H54 (cell line): ENCODE data around the gene CCDC85C.

ENCODE experiments used
- DNase-seq: peaks from one replicate; pipeline ENCODE4 v3.0.0; 2011; ENCODE audit warnings: low spot score, mixed read lengths; ENCODE audit not compliant: insufficient read length
- FAIRE-seq: peaks from 3 replicates; lab custom pipeline; 2011; peaks lifted over from hg19 to GRCh38; lab: Jason Lieb, UNC
- POLR2A ChIP-seq: IDR thresholded peaks from 2 replicates; pipeline ENCODE4 v1.6.1; 2011; ENCODE audit warnings: low read depth, mild to moderate bottlenecking, low read length

CCDC85C gene

GRCh38 chr14:99465288-99465687 lies 138.7 kb downstream of the CCDC85C start:
- TF ChIP-seq POLR2A = no peak
- DNase-seq (no peak), FAIRE-seq (no peak)

- no peak for TF ChIP-seq POLR2A
- no peak for DNase-seq
- FAIRE-seq = no peak
Observed at GRCh38 chr14:99463974-99464373, 140.0 kb downstream of the CCDC85C start.

- TF ChIP-seq POLR2A = no peak
- FAIRE-seq (no peak), DNase-seq (no peak)
Observed at GRCh38 chr14:99462210-99462609, 141.8 kb downstream of the CCDC85C start.

DNA sequence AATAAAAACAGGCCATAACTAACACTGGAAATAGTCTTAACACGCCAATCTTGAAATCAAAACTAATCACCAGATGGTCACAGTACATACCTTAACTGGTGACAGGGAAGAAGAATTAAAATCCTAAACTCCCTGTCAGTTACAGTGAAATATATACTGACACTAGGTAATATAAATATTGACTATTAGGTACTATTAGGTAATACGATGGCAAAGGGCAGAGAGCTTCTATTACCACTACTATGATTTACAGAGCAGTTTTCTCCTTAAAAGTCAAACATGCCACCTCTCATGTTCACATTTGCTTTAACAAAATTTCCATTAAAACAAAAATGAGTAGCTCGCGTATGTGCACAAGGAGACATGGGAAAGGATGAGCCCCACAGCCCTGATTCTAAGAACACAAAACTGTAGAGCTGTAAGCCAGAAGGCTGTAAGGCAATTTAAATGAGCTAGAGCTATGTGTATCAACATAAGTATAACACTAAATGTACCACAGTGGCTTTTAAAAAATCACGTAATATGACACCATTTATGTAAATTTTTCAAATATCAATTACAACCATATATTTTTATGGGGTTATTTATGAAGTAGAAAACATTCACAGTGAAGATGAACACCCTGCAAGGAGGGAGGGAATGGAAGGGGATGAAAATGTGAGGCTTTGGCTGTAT lies 142.5 kb downstream of the CCDC85C start:
- DNase-seq (no peak), FAIRE-seq (no peak)
- TF ChIP-seq POLR2A = no peak

- DNase-seq (no peak), FAIRE-seq (no peak)
- TF ChIP-seq POLR2A = no peak
Observed at GRCh38 chr14:99460793-99461192, 143.2 kb downstream of the CCDC85C start.

GRCh38 chr14:99459481-99460100 lies 144.4 kb downstream of the CCDC85C start:
- FAIRE-seq (no peak), DNase-seq (no peak)
- TF ChIP-seq POLR2A = no peak

DNA sequence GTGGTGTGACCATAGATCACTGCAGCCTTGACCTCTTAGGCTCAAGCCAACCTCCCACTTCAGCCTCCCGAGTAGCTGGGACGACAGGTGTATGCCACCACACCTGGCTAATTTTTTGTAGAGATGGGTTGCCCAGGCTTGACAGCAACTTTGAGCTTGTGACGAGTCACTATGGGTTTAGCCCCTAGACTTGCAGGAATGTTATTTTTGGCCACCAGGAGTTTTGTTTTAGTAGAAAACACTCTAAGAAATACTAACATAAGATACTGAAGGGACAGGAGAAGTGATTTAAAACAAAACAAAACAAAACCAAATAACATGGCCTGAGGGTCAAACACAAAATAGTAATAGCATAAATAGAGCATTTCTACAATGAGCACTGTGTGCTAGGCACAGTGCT lies 149.8 kb downstream of the CCDC85C start:
- DNase-seq (no peak), FAIRE-seq (no peak)
- no peak for TF ChIP-seq POLR2A

DNA sequence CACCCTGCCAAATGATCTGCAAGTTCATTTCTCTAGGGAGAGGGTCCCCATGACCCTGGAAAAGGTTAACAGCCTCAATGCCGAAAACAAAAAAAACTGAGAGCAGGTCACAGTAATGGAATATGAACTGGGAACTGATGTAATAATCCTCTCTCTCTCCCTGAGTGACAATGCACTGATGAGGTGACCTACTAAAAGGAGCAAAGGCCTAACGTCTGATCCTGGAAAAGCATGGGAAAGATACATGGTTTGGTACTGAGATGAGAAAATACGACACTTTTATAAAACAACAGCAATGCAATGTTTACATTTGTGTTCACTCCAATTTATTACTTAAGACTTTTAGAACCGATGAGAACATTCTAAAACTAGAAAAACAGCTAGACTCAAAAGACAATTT lies 151.0 kb downstream of the CCDC85C start:
- DNase-seq (no peak), FAIRE-seq (no peak)
- no peak for TF ChIP-seq POLR2A

DNA sequence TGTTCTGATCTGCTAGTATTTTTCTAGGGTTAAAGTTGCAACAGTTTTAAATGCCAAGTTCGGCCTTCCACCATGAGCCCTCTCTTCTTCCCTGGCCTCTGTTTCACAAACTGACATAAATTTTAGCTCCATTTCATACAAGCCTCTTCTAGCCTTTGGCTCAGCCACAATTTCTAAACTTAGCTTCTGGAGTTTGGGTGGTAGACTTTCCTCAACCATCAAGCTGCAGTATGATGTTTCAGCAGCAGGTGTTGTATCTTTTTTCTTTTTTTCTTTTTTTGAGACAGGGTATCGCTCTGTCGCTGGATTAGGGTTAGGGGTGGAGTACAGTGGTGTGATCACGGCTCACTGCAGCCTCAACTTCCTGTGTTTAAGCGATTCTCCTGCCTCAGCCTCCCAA lies 152.8 kb downstream of the CCDC85C start:
- DNase-seq = no peak
- no peak for FAIRE-seq
- no peak for TF ChIP-seq POLR2A

DNA sequence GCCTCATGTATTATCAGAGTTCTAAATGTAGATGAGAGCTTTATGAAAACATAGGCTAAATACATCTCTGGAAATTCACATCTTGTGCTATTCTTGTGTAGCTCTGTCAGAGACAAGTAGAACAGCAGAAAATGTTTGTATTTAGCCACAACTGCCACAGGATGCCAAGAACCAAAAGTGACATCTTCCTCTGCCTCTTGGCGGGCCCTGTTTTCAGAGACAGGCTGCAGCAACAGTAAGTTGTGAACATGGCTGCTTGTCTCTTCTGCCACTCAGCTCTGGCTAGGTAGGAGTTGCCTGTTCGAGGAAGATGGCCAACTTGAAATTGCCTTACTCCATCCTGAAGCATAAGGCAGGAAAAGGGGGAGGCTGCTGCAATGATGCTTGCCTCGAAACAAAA lies 153.7 kb downstream of the CCDC85C start:
- FAIRE-seq = no peak
- TF ChIP-seq POLR2A = no peak
- no peak for DNase-seq
